Lung (tissue), 12 donors: ENCODE results near the gene SETD1B. TPM values are rescaled to one million over a fixed set of nuclear protein-coding genes. Genes with fewer than 3 reads are reported as not detected.

Experiments
- ATAC-seq: fragments of 200-7000 bp; cut with Tn5 transposase; one replicate; pipeline ENCODE4 v1.9.1; 2020; ENCODE audit warnings: moderate number of reproducible peaks; ENCODE audit not compliant: insufficient read depth, low FRiP score
- DNase-seq, 3 donors: peaks; one replicate each; pipeline ENCODE4 v3.0.0-alpha.2; 2013 to 2017
- H3K27ac ChIP-seq, 2 donors: one replicate each; pipeline ENCODE4 v1.5.1; 2013; ENCODE audit warnings: mild to moderate bottlenecking in 2 of 2, moderate library complexity in 2 of 2, control low read depth in 1 of 2, inconsistent platforms in 1 of 2, low read depth in 1 of 2, low read length in 1 of 2
- H3K27me3 ChIP-seq, 3 donors: one replicate each; pipeline ENCODE4 v1.5.1; 2013; ENCODE audit warnings: low read length in 2 of 3; ENCODE audit not compliant: control insufficient read depth in 3 of 3, insufficient read depth in 3 of 3
- H3K36me3 ChIP-seq, 4 donors: one replicate each; pipeline ENCODE4 v1.5.1; 2013; ENCODE audit warnings: low read length in 4 of 4, mild to moderate bottlenecking in 1 of 4, moderate library complexity in 1 of 4; ENCODE audit not compliant: control insufficient read depth in 4 of 4, insufficient read depth in 4 of 4
- H3K4me1 ChIP-seq, 5 donors: one replicate each; pipeline ENCODE4 v1.5.1; 2013; ENCODE audit warnings: low read length in 5 of 5, mild to moderate bottlenecking in 2 of 5, moderate library complexity in 1 of 5; ENCODE audit not compliant: control insufficient read depth in 5 of 5, insufficient read depth in 5 of 5
- H3K4me3 ChIP-seq: one replicate; pipeline ENCODE4 v1.5.1; 2013; ENCODE audit warnings: mild to moderate bottlenecking, control low read depth, moderate library complexity
- H3K9ac ChIP-seq, 2 donors: one replicate each; pipeline ENCODE4 v1.5.1; 2013; ENCODE audit warnings: low read length in 2 of 2, control low read depth in 1 of 2; ENCODE audit not compliant: insufficient read depth in 1 of 2
- H3K9me3 ChIP-seq, 4 donors: one replicate each; pipeline ENCODE4 v1.5.1; 2013; ENCODE audit warnings: low read length in 3 of 4, mild to moderate bottlenecking in 1 of 4, moderate library complexity in 1 of 4; ENCODE audit not compliant: control insufficient read depth in 4 of 4, insufficient read depth in 3 of 4
- CTCF ChIP-seq: IDR thresholded peaks from 2 replicates; pipeline ENCODE4 v1.5.1; 2012; ENCODE audit warnings: mild to moderate bottlenecking; ENCODE audit errors: control extremely low read depth, extremely low read depth
- WGBS, 2 donors: extraction: QIAGEN DNeasy Blood & Tissue Kit; methylation state at CpG; one replicate each; pipeline ENCODE4 v1.1.7; 2013; 5-methylcytosine and 5-hydroxymethylcytosine counted together
- polyA plus RNA-seq, 2 donors: library from polyadenylated mRNA; stranded (reverse); fragments of 200-250 nt; gene quantifications; one replicate each; pipeline ENCODE4 v1.2.1, GENCODE V29; 2013
- total RNA-seq, 2 donors: library from RNA; depleted of rRNA in 1 of 2; stranded (reverse); fragments of >200 nt in 1 of 2; gene quantifications; one replicate each; pipeline ENCODE4 v1.2.1, GENCODE V29; 2014 to 2021
- donor health status: control.
- donor health status: control.
- donor health status: Bipolar disorder and iron deficiency.
- donor health status: healthy.
- donor health status: DM: yes; HTN: yes; CAD: no.

Gene SETD1B
- total and polyA plus RNA-seq, 4 donors, result 7.3 to 28.1 (median 10.4) TPM

- peaks cover 0 to 12% (median 0%) of the 10 kb centered on the region in 4 donors for H3K36me3 ChIP-seq
- H3K9ac ChIP-seq, result no peak overlapping the region
- H3K27ac ChIP-seq, result peak overlapping the region in 1 of 2 donors; percentile 71
- no peaks in the 10 kb centered on the region for H3K27me3 ChIP-seq
- ATAC-seq, result peak; percentile 70
- no peaks in the 10 kb centered on the region for H3K9me3 ChIP-seq
- peaks cover 0 to 5% (median under 1%) of the 10 kb centered on the region in 5 donors for H3K4me1 ChIP-seq
- 24 to 26% methylated on average over 23 to 24 of the region's 24 CpGs for WGBS, 2 donors
- no peak overlapping the region for H3K4me3 ChIP-seq
- peak; percentile 55 to 73 (median 57) for DNase-seq
- TF ChIP-seq CTCF, result peak; percentile 74
Observed at GRCh38 chr12:121776190-121777098, 27.4 kb upstream of the SETD1B start.

GRCh38 chr12:121778567-121779421 lies 25.0 kb upstream of the SETD1B start:
- no peaks in the 10 kb centered on the region for H3K9me3 ChIP-seq
- H3K4me1 ChIP-seq, result peaks cover 0 to 10% (median 6%) of the 10 kb centered on the region in 5 donors
- ATAC-seq (no peak), DNase-seq (no peak)
- no peaks in the 10 kb centered on the region for H3K27me3 ChIP-seq
- WGBS, 2 donors, result 69 to 71% methylated on average over 16 to 17 of the region's 17 CpGs
- no peak for TF ChIP-seq CTCF
- no peak overlapping the region for H3K9ac ChIP-seq
- no peak overlapping the region for H3K4me3 ChIP-seq
- peak overlapping the region in 1 of 2 donors; percentile 30 for H3K27ac ChIP-seq
- H3K36me3 ChIP-seq, result peaks cover 0 to 12% (median 0%) of the 10 kb centered on the region in 4 donors

GRCh38 chr12:121779422-121779895 lies 24.4 kb upstream of the SETD1B start:
- WGBS, 2 donors, result 80 to 86% methylated on average over 17 of the region's 17 CpGs
- no peak overlapping the region for H3K9ac ChIP-seq
- H3K9me3 ChIP-seq, result no peaks in the 10 kb centered on the region
- no peak overlapping the region for H3K4me3 ChIP-seq
- no peaks in the 10 kb centered on the region for H3K27me3 ChIP-seq
- ATAC-seq (no peak), DNase-seq (peak in 1 of 3 donors; percentile 42)
- H3K27ac ChIP-seq, result peak overlapping the region in 1 of 2 donors; percentile 30
- H3K36me3 ChIP-seq, result peaks cover 0 to 12% (median 0%) of the 10 kb centered on the region in 4 donors
- no peak for TF ChIP-seq CTCF
- peaks cover 0 to 10% (median 6%) of the 10 kb centered on the region in 5 donors for H3K4me1 ChIP-seq
